Stimulated activated CD4-positive, alpha-beta T cell treated with anti-CD3 and anti-CD28 coated beads, Interleukin-12 subunit alpha, Interleukin-12 subunit beta, amount 100 ng/mL, for 4 hours (primary cell): ENCODE measurements around the gene FGFRL1.
"Not testable (repeated sequence)": the region's sequence is repeated elsewhere in the genome, so short reads cannot be mapped to it uniquely, and the experiment has no call there.

Experiments used
- DNase-seq: peaks from one replicate; pipeline ENCODE4 v3.0.0-alpha.2; 2020

Gene FGFRL1

DNA sequence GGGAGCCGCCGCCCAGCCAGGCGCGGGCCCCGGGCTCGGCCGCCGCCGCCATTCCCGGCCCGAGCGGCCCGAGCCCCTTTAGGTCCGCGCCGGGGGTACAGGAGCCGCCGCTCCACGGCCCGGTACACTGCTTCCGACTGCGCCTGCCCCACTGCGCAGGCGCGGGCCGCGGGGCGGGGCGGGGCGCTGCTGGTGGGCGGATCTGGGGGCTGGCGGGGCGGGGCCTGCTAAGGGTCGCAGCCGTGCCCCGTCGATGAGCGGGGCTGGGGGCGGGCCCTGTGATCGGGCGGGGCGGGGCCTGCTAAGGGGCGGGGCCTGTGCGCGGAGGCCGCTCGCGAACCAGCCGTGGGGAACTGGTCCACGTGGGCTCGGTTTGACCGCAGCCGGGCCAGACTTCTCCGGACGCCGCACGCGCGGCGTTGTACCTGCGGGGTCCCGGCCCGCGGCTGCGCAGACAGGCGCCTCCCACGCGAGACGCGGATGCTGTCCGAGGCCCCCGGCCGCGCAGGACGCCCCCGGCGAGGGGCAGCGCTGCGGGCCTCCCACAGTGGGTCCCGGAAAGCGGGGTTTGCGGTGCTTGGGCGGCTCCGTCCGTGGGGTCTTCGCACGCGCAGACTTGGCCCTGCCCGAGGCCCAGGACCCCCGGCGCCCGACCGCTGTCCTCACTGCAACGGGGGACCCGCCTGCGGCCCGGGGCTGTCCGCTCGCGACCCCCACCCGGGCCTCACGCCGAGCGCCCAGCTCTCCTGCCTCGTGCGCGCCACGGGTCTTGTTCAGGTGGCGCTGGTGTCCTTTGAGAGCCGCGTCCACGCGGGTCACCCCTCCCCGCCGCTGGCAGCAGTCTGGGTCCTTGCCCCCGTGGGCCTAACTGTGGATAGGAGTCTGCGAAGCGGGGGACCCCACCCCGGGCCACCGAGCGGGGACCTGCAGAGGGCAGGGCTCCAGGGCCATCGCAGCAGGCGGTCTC lies 37.7 kb upstream of the FGFRL1 start, which contains the start of gene DGKQ:
Gene DGKQ (minus strand): TSS at position 139 of the 967 bp plus-strand sequence. CDS start 87 bp downstream, at position 52.
- DNase-seq, result peak; percentile 89

GRCh38 chr4:974668-975067 lies 36.8 kb upstream of the FGFRL1 start:
- no peak for DNase-seq

GRCh38 chr4:976016-976415 lies 35.4 kb upstream of the FGFRL1 start:
- DNase-seq, result not testable (repeated sequence)

DNA sequence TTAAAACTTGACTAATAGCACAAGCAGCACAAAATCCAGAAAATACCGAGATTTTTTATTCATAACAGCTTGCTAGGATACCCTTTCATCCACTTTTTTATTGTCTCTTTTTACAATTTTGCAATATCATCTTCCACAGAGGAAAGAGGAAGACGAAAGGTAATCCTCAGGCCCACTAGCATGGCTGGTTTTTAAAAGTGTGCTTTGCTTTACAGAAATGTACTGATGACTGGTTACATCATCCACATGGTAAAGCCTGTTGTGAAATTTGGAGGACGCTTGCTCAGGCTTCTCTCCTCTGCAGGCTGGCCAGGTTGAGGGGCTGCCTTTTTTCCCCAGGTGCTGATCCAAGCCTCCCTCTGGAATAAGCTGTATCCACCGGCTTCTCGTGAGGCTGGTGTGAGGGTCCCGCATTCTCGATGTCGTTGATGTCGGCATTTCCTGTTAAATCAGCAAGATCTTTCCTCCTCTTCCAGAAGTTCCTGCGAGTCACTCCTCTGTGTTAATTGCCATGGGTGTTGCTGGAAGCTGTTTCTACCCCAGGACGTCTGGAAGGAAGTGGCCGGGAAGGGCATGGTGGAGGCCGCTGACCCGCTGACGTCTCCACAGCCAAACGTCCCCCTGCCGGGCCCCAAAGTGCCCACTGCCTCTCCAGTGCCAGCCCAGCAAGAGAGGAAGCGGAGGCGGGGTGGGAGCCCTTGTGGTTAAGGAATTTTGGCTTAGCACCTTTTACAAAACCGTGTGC lies 32.3 kb upstream of the FGFRL1 start:
- DNase-seq, result no peak

- DNase-seq, result no peak
These were observed 29.1 kb upstream of the FGFRL1 start for GRCh38 chr4:982291-982690.

DNA sequence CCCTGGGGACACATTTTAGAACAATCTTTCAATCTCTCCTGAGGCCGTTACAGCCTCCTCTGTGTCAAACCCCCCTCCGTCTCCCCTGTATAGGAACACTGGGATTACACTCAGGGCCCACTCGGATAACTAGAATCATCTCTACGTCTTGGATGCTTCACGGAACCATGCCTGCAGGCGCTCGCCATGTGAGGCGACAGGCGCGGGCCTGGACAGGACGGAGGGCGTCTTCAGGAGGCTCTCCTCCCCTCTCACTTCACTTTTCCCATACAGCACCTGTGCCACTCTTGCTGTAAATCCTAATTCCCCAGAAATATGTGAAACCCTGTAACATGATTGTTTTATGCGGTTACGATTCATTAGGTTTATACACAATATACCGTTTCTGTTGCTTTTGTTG lies 28.6 kb upstream of the FGFRL1 start:
- DNase-seq, result no peak

DNA sequence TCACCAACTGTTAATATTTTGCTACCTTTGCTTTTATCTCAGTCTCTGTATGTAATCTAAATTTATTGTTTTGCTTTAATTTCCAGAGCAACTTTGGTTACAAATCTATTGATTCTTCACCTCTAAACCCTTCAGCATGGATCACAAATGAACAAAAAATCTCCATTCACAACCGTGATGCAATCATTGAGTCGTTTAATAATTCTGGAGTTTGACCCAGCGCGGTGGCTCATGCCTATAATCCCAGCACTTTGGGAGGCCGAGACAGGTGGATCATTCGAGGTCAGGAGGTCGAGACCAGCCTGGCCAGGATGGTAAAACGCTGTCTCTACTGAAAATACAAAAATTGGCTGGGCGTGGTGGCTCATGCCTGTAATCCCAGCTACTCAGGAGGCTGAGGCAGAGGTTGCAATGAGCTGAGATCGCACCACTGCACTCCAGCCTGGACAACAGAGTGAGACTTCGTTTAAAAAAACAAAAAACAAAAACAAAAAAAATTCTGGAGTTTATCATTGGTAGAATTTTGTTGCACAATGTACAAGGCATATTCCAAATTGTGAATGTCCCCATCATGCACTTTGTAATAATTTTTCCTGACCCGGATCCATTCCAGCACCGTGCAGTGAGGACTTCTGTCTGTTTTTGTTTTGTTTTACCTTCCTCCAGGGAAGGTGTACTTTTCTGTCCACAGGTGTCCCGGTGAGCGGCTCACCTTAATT lies 26.9 kb upstream of the FGFRL1 start:
- no peak for DNase-seq

DNA sequence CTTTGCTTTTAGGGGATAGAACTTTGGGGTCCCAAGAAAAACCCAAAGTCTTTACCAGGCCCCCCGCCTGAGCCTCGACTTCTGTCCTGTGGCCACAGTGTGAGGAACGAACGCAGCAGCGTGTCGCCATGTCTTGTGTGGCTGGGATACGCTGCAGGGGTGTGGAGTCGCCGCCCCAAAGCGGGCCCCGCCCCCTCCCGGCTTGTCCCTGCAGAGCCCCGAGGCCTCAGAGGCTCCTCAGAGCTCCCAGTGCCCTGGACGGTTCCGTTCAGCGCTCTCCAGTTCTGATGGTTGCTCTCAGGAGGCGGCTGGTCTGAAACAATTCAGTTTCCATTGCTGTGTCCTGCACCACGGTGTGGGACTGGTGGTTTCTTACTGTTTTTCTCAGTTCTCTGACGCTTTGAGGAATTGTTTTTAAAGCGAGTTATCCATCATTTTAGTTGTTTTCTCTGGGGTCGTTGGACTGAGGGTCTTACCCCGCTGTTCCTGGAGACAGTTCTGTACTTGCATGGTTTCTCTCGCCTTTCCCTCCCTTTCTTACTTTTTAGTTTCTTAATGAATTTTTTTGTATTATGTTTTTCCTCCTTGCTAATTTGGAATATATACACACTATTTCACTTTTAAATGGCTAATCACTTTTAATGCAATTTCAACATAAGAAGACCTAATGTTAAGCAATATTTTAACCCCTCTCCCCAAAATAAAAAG lies 26.1 kb upstream of the FGFRL1 start:
- peak; percentile 73 for DNase-seq

DNA sequence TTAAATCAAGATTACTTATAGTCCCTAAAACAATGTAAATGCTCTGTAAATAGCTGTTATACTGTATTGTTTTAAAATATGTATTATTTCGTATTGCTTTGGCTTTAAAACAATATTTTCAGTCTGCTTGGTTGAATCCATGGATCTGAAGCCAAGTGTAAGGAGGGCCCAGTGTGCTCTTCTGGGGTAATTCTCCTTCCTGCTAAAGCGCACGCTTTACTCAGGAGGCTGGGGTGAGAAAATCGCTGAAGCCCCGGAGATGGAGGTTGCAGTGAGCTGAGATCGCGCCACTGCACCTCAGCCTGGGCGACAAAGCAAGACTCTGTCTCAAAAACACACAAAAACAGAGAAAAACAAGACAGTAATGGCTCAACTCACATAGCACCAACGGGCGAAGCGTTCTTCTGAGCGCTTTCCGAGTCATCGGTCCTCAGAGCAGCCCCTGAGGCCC lies 25.0 kb upstream of the FGFRL1 start:
- no peak for DNase-seq

GRCh38 chr4:986879-987623 lies 24.4 kb upstream of the FGFRL1 start, which contains the start of gene IDUA:
Gene IDUA (plus strand): TSS chr4:987044. CDS start chr4:987085, 41 bp downstream.
- peak; percentile 85 for DNase-seq

- no peak for DNase-seq
These were observed 23.6 kb upstream of the FGFRL1 start for GRCh38 chr4:987624-988513.

DNA sequence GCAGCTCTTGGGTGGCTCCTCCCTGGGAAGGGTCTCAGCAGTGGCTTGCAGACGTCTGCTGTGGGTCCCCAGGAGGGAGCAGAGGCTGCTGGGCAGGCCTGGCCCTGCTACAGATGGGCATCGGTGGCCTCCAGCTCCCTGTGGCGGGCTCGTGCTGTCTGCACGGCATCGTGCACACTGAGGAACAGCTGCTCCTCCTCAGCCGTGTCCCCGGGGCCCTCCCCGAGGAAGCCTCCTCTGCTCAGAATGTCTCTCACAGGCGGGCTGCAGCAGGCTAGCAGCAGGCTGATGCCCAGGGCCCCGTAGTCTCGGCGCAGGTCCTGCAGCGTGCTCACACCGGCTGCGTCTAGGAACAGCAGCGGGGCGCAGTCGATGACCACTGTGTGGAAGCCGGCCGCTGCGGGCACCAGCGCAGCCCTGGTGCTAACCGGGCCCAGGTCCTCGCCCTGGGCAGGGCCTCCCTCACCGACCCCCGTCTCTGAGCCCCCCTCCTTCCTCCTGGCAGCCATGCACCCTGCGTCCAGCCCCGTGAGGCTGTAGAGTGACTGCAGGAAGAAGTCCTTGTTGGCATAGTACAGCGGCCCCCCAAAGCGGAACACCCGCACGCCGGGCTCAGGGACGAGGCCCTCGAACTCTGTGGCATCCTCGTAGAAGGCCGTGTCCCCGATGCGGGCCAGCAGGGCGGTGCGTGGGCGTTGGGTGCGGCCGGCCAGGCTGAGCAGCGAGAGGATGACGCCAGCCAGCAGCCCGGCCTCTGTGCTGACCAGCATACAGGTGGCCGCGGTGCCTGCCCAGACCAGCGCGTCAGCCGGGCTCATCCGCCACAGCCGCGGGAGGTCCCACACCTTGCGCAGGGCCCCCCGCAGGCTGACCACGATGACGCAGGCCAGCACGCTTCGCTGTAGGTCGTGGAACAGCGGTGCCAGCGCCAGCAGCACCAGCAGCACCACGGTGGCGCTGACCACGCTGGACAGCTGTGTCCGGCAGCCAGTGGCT lies 22.4 kb upstream of the FGFRL1 start:
- no peak for DNase-seq

- no peak for DNase-seq
These were observed 21.5 kb upstream of the FGFRL1 start for GRCh38 chr4:989722-990471.

DNA sequence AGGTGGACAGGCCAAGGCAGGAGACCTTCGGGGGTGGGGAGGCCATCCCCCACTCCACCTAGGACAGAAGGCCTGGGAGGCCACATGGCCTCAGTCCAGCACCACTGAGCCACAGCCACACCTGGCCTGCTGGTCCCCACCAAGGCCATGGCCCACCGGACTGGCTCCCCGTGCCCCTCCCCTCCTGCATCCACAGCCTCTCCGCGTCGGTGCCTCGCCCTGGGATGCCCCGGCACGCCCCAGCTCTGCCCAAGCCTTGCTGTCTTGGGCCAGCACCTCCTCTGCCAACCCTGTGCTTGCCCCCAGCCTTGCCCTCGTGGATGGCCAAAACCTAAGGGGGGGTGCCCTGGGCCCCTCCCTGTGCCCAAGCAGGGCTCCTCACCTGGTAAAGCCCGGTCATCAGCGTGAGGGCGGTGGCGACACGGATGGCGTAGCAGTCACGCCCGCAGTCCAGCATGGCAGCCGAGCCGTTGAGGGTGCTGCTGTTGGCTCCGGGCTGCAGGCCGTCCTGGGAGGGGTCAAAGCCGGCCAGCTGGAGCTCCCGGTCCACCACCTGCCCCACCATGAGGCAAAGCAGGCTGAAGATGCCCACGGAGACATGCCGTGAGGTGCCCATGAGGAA lies 20.6 kb upstream of the FGFRL1 start:
- DNase-seq, result no peak

GRCh38 chr4:991451-992296 lies 19.8 kb upstream of the FGFRL1 start:
- no peak for DNase-seq

DNA sequence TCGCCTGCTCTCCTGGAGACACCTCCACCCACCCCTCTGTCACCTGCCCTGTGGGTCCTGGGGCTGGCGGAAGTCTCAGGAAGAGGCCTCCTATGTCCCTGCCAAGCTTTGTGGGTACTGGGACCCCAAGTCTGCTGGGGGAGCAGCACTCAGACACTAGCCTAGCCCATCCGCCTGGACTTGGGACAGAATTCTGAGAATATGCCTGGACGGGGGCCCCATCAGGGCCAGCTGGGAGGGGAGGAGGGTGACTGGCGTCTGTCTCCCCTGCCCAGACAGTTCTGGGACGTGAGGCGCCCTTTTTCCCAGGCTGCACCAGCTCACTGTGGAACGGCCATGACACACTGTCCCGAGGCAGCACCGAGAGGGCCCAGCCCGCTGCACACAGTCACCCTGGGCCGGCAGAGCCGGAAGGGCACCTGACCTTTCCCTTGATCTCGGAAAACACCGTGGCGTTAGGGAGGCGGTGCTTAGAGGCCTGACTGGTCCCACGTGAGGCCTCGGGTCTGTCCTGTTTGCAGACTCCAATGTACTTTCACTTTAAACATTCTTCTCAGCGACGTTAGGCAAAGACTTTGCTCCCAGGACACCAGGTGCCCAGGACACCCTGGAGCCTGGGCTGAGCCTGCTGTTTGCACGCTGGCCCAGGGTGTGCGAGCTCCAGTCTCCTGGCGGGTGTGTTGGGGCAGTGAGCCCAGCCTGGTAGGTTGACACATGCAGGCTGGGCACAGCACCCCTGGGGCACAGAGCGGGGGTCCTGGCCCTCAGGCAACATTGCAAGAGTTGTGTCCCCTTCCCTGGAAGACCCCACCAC lies 18.9 kb upstream of the FGFRL1 start:
- DNase-seq, result no peak
